ENCODE data around the gene ADCY6.

GRCh38 chr12:48767521-48767920, 21.4 kb downstream of the ADCY6 start:
- TF ChIP-seq, protein P1, sequence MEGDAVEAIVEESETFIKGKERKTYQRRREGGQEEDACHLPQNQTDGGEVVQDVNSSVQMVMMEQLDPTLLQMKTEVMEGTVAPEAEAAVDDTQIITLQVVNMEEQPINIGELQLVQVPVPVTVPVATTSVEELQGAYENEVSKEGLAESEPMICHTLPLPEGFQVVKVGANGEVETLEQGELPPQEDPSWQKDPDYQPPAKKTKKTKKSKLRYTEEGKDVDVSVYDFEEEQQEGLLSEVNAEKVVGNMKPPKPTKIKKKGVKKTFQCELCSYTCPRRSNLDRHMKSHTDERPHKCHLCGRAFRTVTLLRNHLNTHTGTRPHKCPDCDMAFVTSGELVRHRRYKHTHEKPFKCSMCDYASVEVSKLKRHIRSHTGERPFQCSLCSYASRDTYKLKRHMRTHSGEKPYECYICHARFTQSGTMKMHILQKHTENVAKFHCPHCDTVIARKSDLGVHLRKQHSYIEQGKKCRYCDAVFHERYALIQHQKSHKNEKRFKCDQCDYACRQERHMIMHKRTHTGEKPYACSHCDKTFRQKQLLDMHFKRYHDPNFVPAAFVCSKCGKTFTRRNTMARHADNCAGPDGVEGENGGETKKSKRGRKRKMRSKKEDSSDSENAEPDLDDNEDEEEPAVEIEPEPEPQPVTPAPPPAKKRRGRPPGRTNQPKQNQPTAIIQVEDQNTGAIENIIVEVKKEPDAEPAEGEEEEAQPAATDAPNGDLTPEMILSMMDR (IDR thresholded peaks at IDR 0.05) = no peak
- no peak for TF ChIP-seq POLR2A (IDR thresholded peaks at IDR 0.05)
